ENCODE measurements around the gene OXSR1. TPM values are rescaled to one million over a fixed set of nuclear protein-coding genes. Genes with fewer than 3 reads are reported as not detected.

Gene OXSR1
- total RNA-seq, 1 experiment from 2014 or later: 35.1 TPM

GRCh38 chr3:38235466-38235865 lies 70.1 kb downstream of the OXSR1 start:
- Histone ChIP-seq H3K9ac (ENCODE audit: low read length) (no peak overlapping the region), H3K27me3 (ENCODE audit: insufficient read depth, low read length) (no peaks in the 10 kb centered on the region), H3K79me2 (ENCODE audit: insufficient read depth, low read length) (peaks cover 4% of the 10 kb centered on the region), H3K4me3 (replicated peaks in 1 of 2; ENCODE audit: low read depth in 1 of 2, low read length in 2 of 2) (no peak overlapping the region), H3K9me3 (ENCODE audit: control insufficient read depth in 1 of 2, insufficient read depth in 1 of 2, low read depth in 1 of 2, low read length in 2 of 2) (no peaks in the 10 kb centered on the region), H2AFZ (ENCODE audit: low read depth, low read length, poor library complexity, severe bottlenecking) (no peak overlapping the region), H3K4me1 (ENCODE audit: control insufficient read depth in 1 of 2, insufficient read depth in 2 of 2, low read length in 2 of 2) (no peaks in the 10 kb centered on the region), H3K9me2 (ENCODE audit: insufficient read depth) (no peaks in the 10 kb centered on the region), H3K27ac (ENCODE audit: low read depth, low read length) (no peak overlapping the region), H4K20me1 (ENCODE audit: insufficient read depth) (no peaks in the 10 kb centered on the region), H3K4me2 (ENCODE audit: low read length) (no peak overlapping the region), H3K36me3 (ENCODE audit: control insufficient read depth in 1 of 2, insufficient read depth in 2 of 2, low read length in 2 of 2) (peaks cover 0 to 3% of the 10 kb centered on the region in 2 experiments; a peak in 1 of 4 replicates)
- no peak for DNase-seq (ENCODE audit: low read depth, low spot score)
- intact Hi-C loops (cut with micrococcal nuclease): no loop called here
- no TSS peak for BruUV-seq (replicated peaks)
- ChIA-PET CTCF (no interaction called here), POLR2A (no interaction called here), RAD21 (ENCODE audit: low non-redundant PET in 1 of 2, low total read pairs in 2 of 2, uncharacterized antibody in 2 of 2, unreplicated experiment in 2 of 2) (no interaction called here)
- TF ChIP-seq POLR2AphosphoS5 (IDR thresholded peaks at IDR 0.05; ENCODE audit: low read depth, low read length): no peak
- no peak for TF ChIP-seq JUND (IDR thresholded peaks at IDR 0.05)
- TF ChIP-seq FOSL1 (IDR thresholded peaks at IDR 0.05; ENCODE audit: low read depth): no peak
- no peak for TF ChIP-seq SP1 (IDR thresholded peaks at IDR 0.05; ENCODE audit: low read depth)
- TF ChIP-seq SRF (IDR thresholded peaks at IDR 0.05; ENCODE audit: low read depth): no peak
- TF ChIP-seq EZH2 (IDR thresholded peaks at IDR 0.05): no peak
- TF ChIP-seq, protein P1, sequence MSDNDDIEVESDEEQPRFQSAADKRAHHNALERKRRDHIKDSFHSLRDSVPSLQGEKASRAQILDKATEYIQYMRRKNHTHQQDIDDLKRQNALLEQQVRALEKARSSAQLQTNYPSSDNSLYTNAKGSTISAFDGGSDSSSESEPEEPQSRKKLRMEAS (IDR thresholded peaks at IDR 0.05): no peak
- TF ChIP-seq ZNF274 (IDR thresholded peaks at IDR 0.05; ENCODE audit: low read depth, low read length): no peak
- TF ChIP-seq TCF7L2 (IDR thresholded peaks at IDR 0.05; ENCODE audit: borderline replicate concordance, extremely low read depth, insufficient read depth, insufficient read length): no peak
- TF ChIP-seq ZBTB33 (IDR thresholded peaks at IDR 0.05; ENCODE audit: extremely low read depth, insufficient replicate concordance, low read length): no peak
- TF ChIP-seq CBX3 (IDR thresholded peaks at IDR 0.05; ENCODE audit: low read depth): no peak
- TF ChIP-seq ATF3 (IDR thresholded peaks at IDR 0.05): no peak
- TF ChIP-seq CTCF (IDR thresholded peaks at IDR 0.05 in 2 of 3, conservative IDR thresholded peaks at IDR 0.05 in 1 of 3; ENCODE audit: borderline replicate concordance in 1 of 3, insufficient read depth in 1 of 3, low read depth in 2 of 3, low read length in 2 of 3): no peak
- TF ChIP-seq YY1 (IDR thresholded peaks at IDR 0.05; ENCODE audit: extremely low read depth, insufficient replicate concordance, low read depth, low read length): no peak
- TF ChIP-seq EZH2phosphoT487 (IDR thresholded peaks at IDR 0.05; ENCODE audit: borderline replicate concordance): no peak
- TF ChIP-seq ZFX (IDR thresholded peaks at IDR 0.05): no peak
- no peak for TF ChIP-seq RAD21 (IDR thresholded peaks at IDR 0.05; ENCODE audit: low read depth)
- TF ChIP-seq SIN3A (IDR thresholded peaks at IDR 0.05; ENCODE audit: low read depth): no peak
- ATAC-seq: no peak

Measured in HCT116 (cell line).